Effector memory CD4-positive, alpha-beta T cell (primary cell): ENCODE data around the gene CTBP2.

Experiments
- DNase-seq, 3 donors: peaks; one replicate each; pipeline ENCODE4 v3.0.0-alpha.2; 2020
- H3K27ac ChIP-seq: 2 replicates; pipeline ENCODE4 v1.7.0; 2013; ENCODE audit warnings: mild to moderate bottlenecking, low read length, moderate library complexity; ENCODE audit not compliant: insufficient read depth, poor library complexity, severe bottlenecking
- H3K27me3 ChIP-seq: replicated peaks from 2 replicates; pipeline ENCODE4 v1.7.0; 2013; ENCODE audit warnings: mild to moderate bottlenecking, low read length; ENCODE audit not compliant: insufficient read depth, control insufficient read depth, poor library complexity, severe bottlenecking
- H3K36me3 ChIP-seq: 2 replicates; pipeline ENCODE4 v1.7.0; 2013; ENCODE audit warnings: mild to moderate bottlenecking, low read length, moderate library complexity; ENCODE audit not compliant: control insufficient read depth, insufficient read depth
- H3K4me1 ChIP-seq: 2 replicates; pipeline ENCODE4 v1.7.0; 2013; ENCODE audit warnings: low read length, mild to moderate bottlenecking; ENCODE audit not compliant: control insufficient read depth, insufficient read depth, poor library complexity, severe bottlenecking
- H3K4me3 ChIP-seq: 2 replicates; pipeline ENCODE4 v1.7.0; 2013; ENCODE audit warnings: low read length, low read depth, mild to moderate bottlenecking; ENCODE audit not compliant: insufficient read depth, poor library complexity, severe bottlenecking
- H3K9me3 ChIP-seq: 2 replicates; pipeline ENCODE4 v1.7.0; 2013; ENCODE audit warnings: mild to moderate bottlenecking, low read length, moderate library complexity; ENCODE audit not compliant: control insufficient read depth

The CTBP2 gene

GRCh38 chr10:125052146-125052545 lies 108.2 kb downstream of the CTBP2 start:
- H3K36me3 ChIP-seq, result no peaks in the 10 kb centered on the region
- no peaks in the 10 kb centered on the region for H3K27me3 ChIP-seq
- no peak for DNase-seq
- H3K9me3 ChIP-seq, result no peaks in the 10 kb centered on the region
- H3K4me3 ChIP-seq, result no peak overlapping the region
- H3K27ac ChIP-seq, result no peak overlapping the region
- H3K4me1 ChIP-seq, result no peaks in the 10 kb centered on the region

GRCh38 chr10:125050383-125050782 lies 110.0 kb downstream of the CTBP2 start:
- no peak overlapping the region for H3K27ac ChIP-seq
- no peak for DNase-seq
- no peaks in the 10 kb centered on the region for H3K9me3 ChIP-seq
- no peaks in the 10 kb centered on the region for H3K27me3 ChIP-seq
- H3K36me3 ChIP-seq, result no peaks in the 10 kb centered on the region
- no peak overlapping the region for H3K4me3 ChIP-seq
- H3K4me1 ChIP-seq, result no peaks in the 10 kb centered on the region

- Histone ChIP-seq H3K9me3 (no peaks in the 10 kb centered on the region), H3K27ac (no peak overlapping the region), H3K36me3 (no peaks in the 10 kb centered on the region), H3K4me3 (no peak overlapping the region), H3K27me3 (no peaks in the 10 kb centered on the region), H3K4me1 (no peaks in the 10 kb centered on the region)
- DNase-seq, result no peak
Observed at GRCh38 chr10:125049216-125049881, 111.0 kb downstream of the CTBP2 start.

DNA sequence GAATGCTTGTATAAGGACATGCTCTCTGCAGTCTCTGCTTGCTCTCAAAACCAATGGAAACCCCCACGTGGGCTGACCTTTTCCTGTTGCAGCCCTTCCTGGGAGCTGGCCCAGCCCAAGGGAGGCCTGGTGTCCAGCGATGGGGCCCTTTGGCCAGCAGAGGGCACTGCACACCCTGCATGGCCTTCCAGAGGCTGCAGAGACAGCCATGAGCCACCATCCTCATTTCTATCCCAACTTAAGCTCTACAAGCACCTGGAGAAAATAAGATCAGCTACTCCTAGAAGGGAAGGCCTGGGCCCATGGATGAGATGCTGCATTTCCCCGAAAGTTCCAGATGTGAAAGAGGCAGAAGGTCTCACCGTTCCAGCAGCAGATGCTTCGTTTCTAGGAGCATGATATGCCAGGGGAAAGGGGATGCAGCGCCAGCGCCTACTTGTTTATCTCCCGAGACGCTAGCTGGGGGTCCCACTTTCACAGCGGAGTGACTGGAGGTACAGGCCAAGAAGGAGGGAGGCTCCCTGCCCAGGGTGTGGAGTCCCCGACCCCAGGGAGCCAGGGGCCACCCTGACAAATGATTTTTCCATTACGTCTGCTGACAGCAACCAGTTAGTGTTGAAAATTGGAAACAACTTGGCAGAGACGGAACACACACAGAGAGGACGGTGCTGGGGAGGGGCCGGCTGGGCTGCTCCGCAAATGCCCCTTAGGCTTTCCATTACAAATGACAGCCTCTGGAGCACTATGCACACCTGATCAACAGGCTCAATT lies 112.1 kb downstream of the CTBP2 start:
- H3K4me3 ChIP-seq, result no peak overlapping the region
- DNase-seq, result no peak
- no peaks in the 10 kb centered on the region for H3K9me3 ChIP-seq
- no peaks in the 10 kb centered on the region for H3K4me1 ChIP-seq
- no peaks in the 10 kb centered on the region for H3K27me3 ChIP-seq
- no peak overlapping the region for H3K27ac ChIP-seq
- H3K36me3 ChIP-seq, result no peaks in the 10 kb centered on the region

DNA sequence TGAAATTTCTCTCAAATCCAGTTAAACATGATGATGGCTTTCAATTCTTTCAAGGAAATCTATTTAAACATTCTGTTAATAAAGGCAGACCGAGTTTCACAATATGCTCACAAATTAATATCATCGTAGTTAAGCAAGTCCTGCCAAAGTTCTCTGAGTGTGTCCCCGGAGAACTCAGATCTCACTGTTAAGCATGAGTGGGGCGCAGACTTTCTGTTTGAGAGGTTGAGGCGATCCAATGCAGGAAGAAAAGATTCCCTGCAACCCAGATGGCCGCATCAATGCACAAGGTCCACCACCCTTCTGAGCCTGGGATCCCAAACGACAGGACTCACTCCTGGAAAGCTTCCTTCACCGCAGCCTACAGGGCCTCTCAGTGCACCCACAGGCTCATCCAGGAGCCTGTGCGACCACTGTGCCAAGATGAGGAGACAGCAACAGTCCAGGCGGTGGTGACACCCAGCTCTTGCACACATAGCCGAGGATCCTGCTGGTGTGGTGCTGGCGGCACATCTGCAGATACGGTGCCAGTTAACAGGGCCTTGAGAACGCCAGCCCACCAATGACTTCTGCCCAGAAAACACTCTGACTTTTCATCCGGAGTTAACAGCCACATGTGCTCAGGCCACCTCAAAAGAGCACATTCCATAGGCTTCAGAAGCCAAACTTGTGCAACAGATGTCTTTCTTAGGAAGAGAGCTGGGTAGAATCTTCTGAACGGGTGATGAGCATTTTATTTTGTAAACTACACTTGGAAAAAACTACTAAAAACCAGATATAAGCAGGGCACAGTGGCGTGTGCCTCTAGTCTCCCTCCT lies 116.3 kb downstream of the CTBP2 start:
- Histone ChIP-seq H3K36me3 (no peaks in the 10 kb centered on the region), H3K9me3 (no peaks in the 10 kb centered on the region), H3K4me3 (no peak overlapping the region), H3K4me1 (no peaks in the 10 kb centered on the region), H3K27me3 (no peaks in the 10 kb centered on the region), H3K27ac (no peak overlapping the region)
- no peak for DNase-seq

DNA sequence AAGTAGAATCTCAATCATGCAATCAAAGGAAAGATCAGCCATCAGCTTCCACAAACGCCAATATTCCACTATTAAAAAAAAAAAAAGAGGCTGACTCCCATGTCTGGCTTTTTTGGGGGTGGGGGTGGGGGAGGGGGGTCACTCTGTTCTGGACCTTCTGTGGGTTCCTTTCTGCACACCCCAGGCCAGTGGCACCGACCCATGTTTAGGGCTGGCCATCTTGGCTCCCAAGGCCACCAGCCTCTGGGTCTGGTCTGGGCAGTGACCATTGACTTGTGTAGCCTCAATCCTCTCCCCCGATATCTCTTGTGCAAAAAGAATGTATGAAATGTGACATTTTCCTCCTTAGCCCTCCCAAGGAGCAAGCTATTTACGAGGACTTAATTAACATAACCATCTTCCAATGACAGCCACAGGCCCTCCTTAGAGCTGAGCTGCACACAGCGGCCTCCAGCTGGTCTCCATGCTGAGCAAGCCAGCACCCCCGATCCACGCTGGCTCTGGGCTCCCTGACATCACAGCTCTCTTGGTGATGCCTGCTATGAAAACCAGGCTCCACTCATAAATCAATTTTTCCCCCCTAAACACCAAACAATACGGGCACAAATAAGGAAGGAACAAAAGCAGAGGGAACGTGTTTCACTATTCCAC lies 118.4 kb downstream of the CTBP2 start:
- no peaks in the 10 kb centered on the region for H3K36me3 ChIP-seq
- H3K27ac ChIP-seq, result no peak overlapping the region
- no peaks in the 10 kb centered on the region for H3K9me3 ChIP-seq
- no peaks in the 10 kb centered on the region for H3K4me1 ChIP-seq
- H3K27me3 ChIP-seq, result no peaks in the 10 kb centered on the region
- H3K4me3 ChIP-seq, result no peak overlapping the region
- DNase-seq, result no peak

DNA sequence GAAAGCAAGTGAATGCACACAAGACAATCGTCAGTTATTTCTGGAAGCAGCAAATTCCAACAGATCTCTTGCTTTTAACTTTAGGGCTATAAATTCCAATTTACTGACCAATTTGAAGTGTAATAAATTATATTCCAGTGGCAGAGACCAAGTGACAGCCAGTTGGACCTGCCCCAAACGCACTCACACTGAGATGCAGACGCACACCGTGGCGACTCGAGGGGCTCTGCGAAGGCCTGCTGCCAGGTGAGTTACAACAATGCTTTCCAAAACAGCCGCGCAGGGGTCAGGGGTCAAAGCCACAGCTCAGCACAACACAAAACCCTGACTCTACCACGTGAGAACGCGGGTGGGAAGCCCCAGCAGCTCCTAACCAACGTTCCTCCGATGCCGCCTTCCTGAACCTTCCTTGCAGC lies 121.0 kb downstream of the CTBP2 start:
- no peak overlapping the region for H3K4me3 ChIP-seq
- H3K9me3 ChIP-seq, result no peaks in the 10 kb centered on the region
- H3K27ac ChIP-seq, result no peak overlapping the region

DNA sequence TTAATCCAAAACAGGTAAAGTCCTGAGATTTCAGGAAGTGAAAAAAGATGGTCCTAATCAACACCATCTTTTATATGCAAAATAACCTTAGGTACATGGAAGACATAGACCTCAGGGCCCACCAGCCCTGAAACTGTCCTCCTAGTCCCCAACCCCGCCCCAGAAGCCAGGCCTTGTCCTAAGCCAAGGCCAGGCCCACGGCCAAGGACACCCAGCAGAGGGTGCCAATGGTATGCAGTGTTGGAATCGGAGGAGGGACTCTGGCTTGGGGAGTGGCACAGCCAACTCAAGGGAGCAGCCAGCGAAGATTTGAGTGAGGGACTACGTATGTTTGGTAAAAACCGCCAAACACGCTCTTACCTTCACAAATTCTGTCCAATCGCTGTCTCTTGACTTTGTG lies 121.7 kb downstream of the CTBP2 start:
- H3K4me3 ChIP-seq, result no peak overlapping the region
- H3K9me3 ChIP-seq, result no peaks in the 10 kb centered on the region
- no peak overlapping the region for H3K27ac ChIP-seq
- no peak for DNase-seq
- no peaks in the 10 kb centered on the region for H3K27me3 ChIP-seq
- H3K36me3 ChIP-seq, result no peaks in the 10 kb centered on the region
- no peaks in the 10 kb centered on the region for H3K4me1 ChIP-seq

More for the DNA sequence above, 121.0 kb downstream of the CTBP2 start:
- no peak for DNase-seq
- H3K27me3 ChIP-seq, result no peaks in the 10 kb centered on the region
- no peaks in the 10 kb centered on the region for H3K36me3 ChIP-seq
- H3K4me1 ChIP-seq, result no peaks in the 10 kb centered on the region

DNA sequence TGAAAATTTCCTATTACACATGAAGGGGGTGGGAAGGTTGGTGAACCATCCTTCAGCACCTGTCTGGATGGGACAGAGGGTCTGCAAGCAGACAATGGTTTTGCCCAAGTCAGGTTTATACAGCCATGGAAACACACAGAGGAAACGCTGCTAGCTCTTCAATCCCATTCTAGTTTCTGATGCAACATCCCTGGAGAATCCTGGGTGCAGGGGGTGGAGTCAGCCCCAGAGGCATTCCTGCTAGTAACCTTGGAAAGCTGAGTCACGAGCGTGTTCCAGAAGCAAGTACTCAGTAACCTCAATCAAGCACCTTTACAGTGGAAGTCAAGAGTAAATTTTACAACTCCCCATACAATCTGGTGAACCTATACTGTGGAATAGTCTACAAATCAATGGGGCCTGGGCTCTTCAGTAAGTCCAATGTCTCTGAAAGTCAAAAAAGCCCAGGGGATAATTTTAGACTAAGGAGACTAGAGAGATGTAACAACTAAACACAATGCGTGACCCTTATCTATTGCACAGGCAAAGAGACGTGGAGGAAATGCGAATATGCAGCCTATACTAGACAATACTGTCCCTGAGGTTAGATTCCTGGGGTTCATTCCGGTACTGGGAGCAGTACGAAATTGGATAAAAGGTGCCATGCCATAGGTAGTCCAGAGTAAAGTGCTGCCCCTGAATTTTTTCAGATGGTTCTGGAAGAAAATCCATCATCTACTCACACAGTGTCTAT lies 123.1 kb downstream of the CTBP2 start:
- no peaks in the 10 kb centered on the region for H3K9me3 ChIP-seq
- H3K36me3 ChIP-seq, result no peaks in the 10 kb centered on the region
- no peak overlapping the region for H3K27ac ChIP-seq
- no peak for DNase-seq
- no peaks in the 10 kb centered on the region for H3K27me3 ChIP-seq
- no peaks in the 10 kb centered on the region for H3K4me1 ChIP-seq
- H3K4me3 ChIP-seq, result no peak overlapping the region
